SW480 (cell line): ENCODE results near the gene KCNAB3.

Experiments used
- DNase-seq: peaks from one replicate; pipeline ENCODE4 v3.0.0-alpha.2; 2016; ENCODE audit warnings: low spot score

Gene KCNAB3

GRCh38 chr17:7897090-7897489, 32.6 kb downstream of the KCNAB3 start:
- DNase-seq, result no peak

GRCh38 chr17:7894866-7895265, 34.8 kb downstream of the KCNAB3 start:
- DNase-seq, result no peak

GRCh38 chr17:7894226-7894625, 35.4 kb downstream of the KCNAB3 start:
- no peak for DNase-seq

GRCh38 chr17:7893187-7893880, 36.3 kb downstream of the KCNAB3 start:
- no peak for DNase-seq

GRCh38 chr17:7889166-7889955, 40.3 kb downstream of the KCNAB3 start:
- peak; percentile 74 for DNase-seq

- no peak for DNase-seq
Observed at GRCh38 chr17:7888184-7888920, 41.3 kb downstream of the KCNAB3 start, which contains the start of gene CHD3. Gene CHD3, plus strand, starts transcription at chr17:7888789. Its CDS starts 212 bp downstream, at chr17:7889001.

GRCh38 chr17:7887482-7888183, 42.0 kb downstream of the KCNAB3 start:
- peak; percentile 80 for DNase-seq

- no peak for DNase-seq
Observed at GRCh38 chr17:7887038-7887481, 42.6 kb downstream of the KCNAB3 start.

- peak; percentile 40 for DNase-seq
Observed at GRCh38 chr17:7886227-7887037, 43.2 kb downstream of the KCNAB3 start.

- peak; percentile 73 for DNase-seq
Observed at GRCh38 chr17:7885367-7886226, 44.1 kb downstream of the KCNAB3 start.

GRCh38 chr17:7884581-7885366, 44.9 kb downstream of the KCNAB3 start:
- no peak for DNase-seq

- DNase-seq, result peak; percentile 11
Observed at GRCh38 chr17:7883781-7884386, 45.8 kb downstream of the KCNAB3 start.

GRCh38 chr17:7882629-7883028, 47.0 kb downstream of the KCNAB3 start:
- no peak for DNase-seq

- DNase-seq, result no peak
Observed at GRCh38 chr17:7882068-7882467, 47.6 kb downstream of the KCNAB3 start.

- no peak for DNase-seq
Observed at GRCh38 chr17:7881276-7882054, 48.2 kb downstream of the KCNAB3 start.

- DNase-seq, result no peak
Observed at GRCh38 chr17:7880076-7880868, 49.4 kb downstream of the KCNAB3 start.

- DNase-seq, result no peak
Observed at GRCh38 chr17:7878234-7878633, 51.4 kb downstream of the KCNAB3 start.
